NCI-H2227 (cell line): ENCODE data around the gene CMTM3.
"Not testable (repeated sequence)": the region's sequence is repeated elsewhere in the genome, so short reads cannot be mapped to it uniquely, and the experiment has no call there.

Source experiments
- DNase-seq: peaks from one replicate; lab custom pipeline; 2025; ENCODE audit not compliant: unreplicated experiment; lab: John Stamatoyannopoulos, UW

The CMTM3 gene

GRCh38 chr16:66631558-66631957 lies 27.1 kb downstream of the CMTM3 start:
- not testable (repeated sequence) for DNase-seq

GRCh38 chr16:66634527-66635196 lies 30.2 kb downstream of the CMTM3 start:
- no peak for DNase-seq

- DNase-seq = no peak
Measured at GRCh38 chr16:66635406-66635805, 30.9 kb downstream of the CMTM3 start.

DNA sequence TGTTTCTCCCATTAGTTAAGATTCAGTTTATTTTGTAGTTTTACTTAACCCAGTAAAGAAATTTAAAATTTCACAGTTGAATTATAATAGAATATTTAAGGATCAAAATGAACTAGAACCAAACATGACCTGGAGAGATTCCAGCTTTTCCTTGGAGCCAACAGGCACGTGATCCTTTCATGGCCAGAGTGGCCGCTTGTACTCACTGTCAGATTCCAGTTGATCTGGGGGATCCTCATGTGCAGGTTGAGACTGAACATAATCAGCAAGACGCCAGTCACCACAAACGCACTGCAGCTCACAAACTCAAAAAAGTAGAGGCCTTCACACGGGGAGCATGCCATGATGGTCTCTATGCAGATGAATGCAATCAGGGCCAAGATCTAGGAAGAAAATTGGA lies 31.7 kb downstream of the CMTM3 start:
- DNase-seq = no peak

- no peak for DNase-seq
Measured at GRCh38 chr16:66637806-66638205, 33.3 kb downstream of the CMTM3 start.

- DNase-seq = no peak
Measured at GRCh38 chr16:66639091-66639885, 34.8 kb downstream of the CMTM3 start.

DNA sequence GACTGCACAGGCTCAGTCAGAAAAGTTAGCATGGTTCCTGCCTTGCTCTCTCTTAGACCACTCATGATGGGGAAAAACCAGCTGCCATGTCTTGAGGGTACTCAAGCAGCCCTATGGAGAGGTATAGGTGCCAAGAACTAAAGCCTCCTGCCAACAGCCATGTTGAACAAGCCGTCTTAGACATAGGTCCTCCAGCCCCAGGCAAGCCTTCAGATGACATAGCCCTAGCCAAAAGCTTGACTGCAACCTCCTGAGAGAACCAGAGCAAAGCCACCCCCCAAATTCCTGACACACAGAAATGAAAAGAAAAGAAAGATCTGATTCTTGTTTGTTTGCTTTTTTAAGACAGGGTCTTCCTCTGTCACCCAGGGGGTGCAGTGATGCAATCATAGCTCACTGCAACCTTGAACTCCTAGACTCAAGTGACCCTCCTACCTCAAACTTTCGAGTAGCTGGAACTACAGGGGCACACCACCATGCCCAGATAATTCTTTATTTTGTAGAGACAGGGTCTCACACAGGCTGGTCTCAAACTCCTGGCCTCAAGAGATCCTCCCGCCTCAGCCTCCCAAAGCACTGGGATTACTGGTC lies 36.3 kb downstream of the CMTM3 start:
- no peak for DNase-seq

- DNase-seq = no peak
Measured at GRCh38 chr16:66641387-66641786, 36.9 kb downstream of the CMTM3 start.

GRCh38 chr16:66647866-66648265 lies 43.4 kb downstream of the CMTM3 start:
- no peak for DNase-seq

DNA sequence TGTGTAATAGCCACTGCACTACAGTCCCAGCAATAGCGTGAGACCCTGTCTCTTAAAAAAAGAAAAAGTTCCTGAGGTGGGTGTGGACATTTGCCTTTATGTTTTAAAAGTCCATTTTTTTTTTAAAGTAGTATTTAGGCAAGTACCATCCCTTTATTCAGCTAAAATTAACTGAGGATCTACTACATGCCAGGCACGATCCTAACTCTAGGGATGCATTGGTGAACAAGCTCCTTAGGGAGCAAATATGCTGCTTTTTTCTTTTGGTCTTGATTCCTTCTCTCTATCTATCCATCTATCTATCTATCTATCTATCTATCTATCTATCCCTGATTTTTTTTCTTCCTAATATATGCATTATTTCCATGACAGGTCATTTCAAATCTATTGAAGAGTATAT lies 44.7 kb downstream of the CMTM3 start:
- DNase-seq = no peak

GRCh38 chr16:66649636-66650205 lies 45.2 kb downstream of the CMTM3 start:
- DNase-seq = no peak

GRCh38 chr16:66650707-66651473 lies 46.4 kb downstream of the CMTM3 start:
- peak; percentile 89 for DNase-seq

GRCh38 chr16:66651474-66651765 lies 46.9 kb downstream of the CMTM3 start:
- DNase-seq = peak; percentile 26

DNA sequence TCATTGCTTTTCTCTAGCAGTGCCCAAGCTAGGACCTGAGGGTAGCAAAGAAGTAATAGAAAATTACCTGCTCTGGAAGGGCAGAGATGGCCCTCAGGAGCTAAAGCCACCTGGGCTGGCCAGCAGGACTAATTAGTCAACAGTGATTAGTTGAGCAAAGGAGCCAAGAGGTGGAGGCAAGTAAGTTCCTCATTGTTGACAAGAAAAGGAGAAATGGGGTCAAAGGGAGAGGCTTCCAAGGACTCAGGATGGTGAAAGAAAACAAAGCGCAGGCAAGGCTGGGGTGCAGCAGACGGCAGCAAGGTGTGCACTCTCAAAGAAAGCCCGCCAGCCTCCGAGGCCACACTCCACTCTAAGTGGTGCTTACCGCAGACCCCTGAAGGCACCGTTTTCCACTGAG lies 47.5 kb downstream of the CMTM3 start:
- DNase-seq = no peak

DNA sequence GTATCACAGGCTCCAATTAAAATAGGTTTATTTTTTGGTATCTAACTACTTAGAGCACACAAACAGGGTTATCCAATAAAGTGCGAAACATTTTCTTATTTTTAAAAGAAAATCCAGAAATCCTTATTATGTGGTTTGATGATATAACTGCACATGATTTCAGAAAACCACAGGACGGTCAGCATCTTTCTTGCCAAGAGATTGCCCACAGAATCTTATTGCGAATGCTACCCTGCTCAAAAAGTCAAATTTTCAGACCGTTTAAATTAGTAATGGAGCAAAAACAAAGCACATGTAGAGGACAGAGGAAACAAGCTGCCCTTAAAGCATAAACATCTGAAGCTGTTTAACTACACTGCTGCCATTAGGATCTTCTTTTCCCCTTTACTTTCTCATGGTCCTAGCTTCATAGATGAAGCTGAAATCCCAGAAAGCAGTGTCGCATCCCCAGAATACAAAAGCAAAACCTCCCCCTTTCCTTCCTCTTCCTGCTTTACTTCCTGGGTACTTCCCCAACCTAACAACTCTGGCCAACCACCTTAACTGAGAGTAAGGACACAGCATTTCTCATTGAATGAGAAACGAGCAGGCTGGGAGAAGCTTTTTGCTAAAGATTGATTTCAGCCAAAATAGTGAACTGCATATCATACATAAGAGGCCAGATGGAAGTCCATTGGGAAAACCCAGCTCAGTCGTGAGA lies 48.3 kb downstream of the CMTM3 start:
- no peak for DNase-seq

GRCh38 chr16:66653581-66654350 lies 49.3 kb downstream of the CMTM3 start:
- DNase-seq = no peak

- DNase-seq = no peak
Measured at GRCh38 chr16:66656547-66656946, 52.0 kb downstream of the CMTM3 start.

GRCh38 chr16:66658143-66658859 lies 53.8 kb downstream of the CMTM3 start:
- no peak for DNase-seq

DNA sequence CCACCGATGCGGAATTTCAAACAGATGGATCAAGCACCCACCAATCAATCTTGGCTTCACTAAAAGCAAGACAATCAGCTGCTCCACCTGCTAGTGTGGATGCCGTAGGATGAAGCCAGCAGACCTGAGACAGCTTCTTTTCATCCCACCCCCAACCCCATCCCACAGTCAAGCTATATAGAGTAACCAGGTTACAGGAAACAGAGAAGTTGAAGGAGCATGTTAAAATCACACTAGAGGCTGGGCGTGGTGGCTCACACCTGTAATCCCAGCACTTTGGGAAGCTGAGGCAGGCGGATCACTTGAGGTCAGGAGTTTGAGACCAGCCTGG lies 54.3 kb downstream of the CMTM3 start:
- no peak for DNase-seq
